A549 (cell line): Measurements from ENCODE around the gene FHIT.

Experiments used
- CTCF ChIP-seq: fragments of >200 bp; sonication (Bioruptor Twin); formaldehyde crosslinking; IDR thresholded peaks from 3 replicates; pipeline ENCODE4 v1.5.1; 2016
- EP300 ChIP-seq, 2 experiments: fragments of >200 bp; sonication (Bioruptor Twin); formaldehyde crosslinking; IDR thresholded peaks; 2 replicates in 1 of 2; 3 replicates in 1 of 2; pipeline ENCODE4 v1.6.1; 2016 to 2017
- JUN ChIP-seq, 2 experiments: fragments of >200 bp; sonication (Bioruptor Twin); formaldehyde crosslinking; IDR thresholded peaks; 2 replicates in 1 of 2; 3 replicates in 1 of 2; pipeline ENCODE4 v1.6.1; 2016 to 2017
- RCOR1 ChIP-seq: fragments of 150-350 bp; IDR thresholded peaks from 2 replicates; pipeline ENCODE4 v1.6.1; 2014; ENCODE audit warnings: antibody characterized with exemption, low read length, low read depth
- ZNF302 ChIP-seq: fragments of 250-450 bp; sonication (Bioruptor Pico); IDR thresholded peaks from 2 replicates; pipeline ENCODE4 v1.9.0; 2021; ENCODE audit warnings: inconsistent platforms, mild to moderate bottlenecking, moderate library complexity

GRCh38 chr3:61008153-61008997 lies 242.9 kb downstream of the FHIT start:
- TF ChIP-seq CTCF (no peak), RCOR1 (no peak), JUN (IDR thresholded peaks at IDR 0.05) (no peak), EP300 (IDR thresholded peaks at IDR 0.05) (no peak), ZNF302 (CRISPR knock-in tag) (no peak)
